OCI-LY1 (cell line): ENCODE results near the gene TMOD4.

Experiments used
- CTCF ChIP-seq: fragments of 200-600 bp; sonication (generic), shearing (Covaris generic); IDR thresholded peaks from 2 replicates; pipeline ENCODE4 v1.5.1; 2017; ENCODE audit warnings: mild to moderate bottlenecking, antibody characterized with exemption, low read length, moderate library complexity, mixed read lengths
- EZH2 ChIP-seq: fragments of 200-600 bp; sonication (generic), shearing (Covaris generic); IDR thresholded peaks from 2 replicates; pipeline ENCODE4 v1.8.0; 2017; ENCODE audit warnings: borderline replicate concordance, mixed run types, mild to moderate bottlenecking, antibody characterized with exemption, low read length, moderate library complexity, mixed read lengths

DNA sequence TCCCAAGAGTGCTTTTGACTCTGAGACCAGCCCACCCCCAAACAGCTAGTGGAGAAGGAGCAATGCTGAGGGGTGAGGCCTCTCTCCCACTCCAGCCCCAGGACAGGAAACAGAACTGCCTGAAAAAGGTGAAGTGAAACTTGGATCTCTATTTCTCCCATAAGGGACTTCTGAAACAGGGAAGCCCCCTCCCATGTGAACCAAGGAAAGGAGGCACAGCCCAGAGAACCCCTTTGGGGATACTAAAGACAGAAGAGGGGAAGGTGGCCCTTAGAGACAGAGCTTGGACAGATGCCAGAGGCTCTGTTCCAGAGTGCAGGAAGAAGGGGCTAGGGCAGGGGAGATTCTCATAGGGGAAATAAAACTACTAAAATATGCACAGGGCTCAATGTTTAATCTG, 16.4 kb downstream of the TMOD4 start:
- TF ChIP-seq CTCF (no peak), EZH2 (no peak)
